K562 (cell line): Measurements from ENCODE around the gene NEK5.

Experiments
- ATF4 ChIP-seq: fragments of 450-650 bp; formaldehyde crosslinking; IDR thresholded peaks from 2 replicates; pipeline ENCODE4 v1.4.0; 2022; ENCODE audit warnings: mild to moderate bottlenecking, moderate library complexity
- CTCF ChIP-seq, 3 experiments: IDR thresholded peaks in 2 of 3; conservative IDR thresholded peaks in 1 of 3; 2 replicates each; pipeline ENCODE4 v1.5.1; 2011 to 2012; ENCODE audit warnings: low read length in 3 of 3, mild to moderate bottlenecking in 3 of 3, control low read depth in 2 of 3, improper control_type of control experiment in 1 of 3, inconsistent platforms in 1 of 3, low read depth in 1 of 3, mixed read lengths in 1 of 3, moderate library complexity in 1 of 3; ENCODE audit not compliant: insufficient read depth in 2 of 3
- KAT7 ChIP-seq: sonication (generic); formaldehyde crosslinking; IDR thresholded peaks from 2 replicates; pipeline ENCODE4 v1.8.0; 2022; ENCODE audit warnings: missing genetic modification reagents, mild to moderate bottlenecking, borderline replicate concordance
- MXI1 ChIP-seq: IDR thresholded peaks from 2 replicates; pipeline ENCODE4 v1.6.1; 2011; ENCODE audit warnings: low read depth, mild to moderate bottlenecking, improper control_type of control experiment, low read length
- POLR2A ChIP-seq: fragments of 450-650 bp; conservative IDR thresholded peaks from 2 replicates; pipeline ENCODE4 v1.6.1; 2016
- RBBP5 ChIP-seq: fragments of 200-600 bp; sonication (generic); IDR thresholded peaks from 2 replicates; pipeline ENCODE4 v1.6.1; 2012; ENCODE audit warnings: borderline replicate concordance, mild to moderate bottlenecking, low read length, control low read depth, inconsistent platforms; ENCODE audit not compliant: insufficient read depth, poor library complexity, severe bottlenecking
- RBM22 ChIP-seq: fragments of 200-400 bp; formaldehyde crosslinking; IDR thresholded peaks from 2 replicates; pipeline ENCODE4 v1.6.1; 2018; ENCODE audit warnings: low read length, low read depth; ENCODE audit not compliant: poor library complexity, severe bottlenecking
- SMAD1 ChIP-seq: fragments of 150-350 bp; IDR thresholded peaks from 2 replicates; pipeline ENCODE4 v1.6.1; 2014; ENCODE audit warnings: low read length, low read depth; ENCODE audit not compliant: partially characterized antibody
- YY1 ChIP-seq, 3 experiments: IDR thresholded peaks; 2 replicates each; pipeline ENCODE4 v1.6.1; 2011; ENCODE audit warnings: low read length in 2 of 3, mild to moderate bottlenecking in 2 of 3, moderate library complexity in 2 of 3, borderline replicate concordance in 1 of 3, control low read depth in 1 of 3, low read depth in 1 of 3; ENCODE audit not compliant: insufficient read depth in 3 of 3, insufficient replicate concordance in 2 of 3, control insufficient read depth in 1 of 3, insufficient read length in 1 of 3; ENCODE audit errors: extremely low read depth in 1 of 3
- ZC3H8 ChIP-seq: fragments of 450-650 bp; IDR thresholded peaks from 2 replicates; pipeline ENCODE4 v1.6.1; 2017
- ZNF398 ChIP-seq: fragments of 250-450 bp; sonication (Bioruptor Pico); IDR thresholded peaks from 2 replicates; pipeline ENCODE4 v1.8.0; 2021; ENCODE audit warnings: moderate library complexity, mild to moderate bottlenecking, inconsistent platforms
- ZSCAN29 ChIP-seq: fragments of 450-650 bp; IDR thresholded peaks from 2 replicates; pipeline ENCODE4 v1.6.1; 2017

- TF ChIP-seq CTCF (IDR thresholded peaks at IDR 0.05 in 2 of 3, conservative IDR thresholded peaks at IDR 0.05 in 1 of 3; ENCODE audit: insufficient read depth in 2 of 3, low read depth in 1 of 3, low read length in 3 of 3) (no peak), ZSCAN29 (no peak), SMAD1 (no peak), YY1 (IDR thresholded peaks at IDR 0.05; ENCODE audit: borderline replicate concordance in 1 of 3, control insufficient read depth in 1 of 3, extremely low read depth in 1 of 3, insufficient read depth in 3 of 3, insufficient read length in 1 of 3, insufficient replicate concordance in 2 of 3, low read depth in 1 of 3, low read length in 2 of 3) (no peak), RBBP5 (no peak), POLR2A (no peak), MXI1 (no peak), ZC3H8 (no peak), ATF4 (no peak), RBM22 (no peak), ZNF398 (CRISPR knock-in tag) (no peak), KAT7 (CRISPR knock-in tag) (no peak)
Observed at GRCh38 chr13:52118595-52118994, 10.3 kb downstream of the NEK5 start.
